ENCODE measurements around the gene ABCA7.

The ABCA7 gene

GRCh38 chr19:1070931-1071791 is 31.3 kb downstream of the ABCA7 start:
- no peak for DNase-seq (ENCODE audit: low read depth in 3 of 3)

GRCh38 chr19:1072371-1073015 is 32.6 kb downstream of the ABCA7 start:
- no peak for DNase-seq (ENCODE audit: low read depth in 3 of 3)

- DNase-seq (ENCODE audit: low read depth in 3 of 3): no peak
Measured at GRCh38 chr19:1073063-1073955, 33.4 kb downstream of the ABCA7 start.

GRCh38 chr19:1073956-1074517 is 34.1 kb downstream of the ABCA7 start:
- no peak for DNase-seq (ENCODE audit: low read depth in 3 of 3)

GRCh38 chr19:1074544-1075283 is 34.8 kb downstream of the ABCA7 start:
- peak in 2 of 3 donors; percentile 62 to 83 for DNase-seq (ENCODE audit: low read depth in 3 of 3)

- no peak for DNase-seq (ENCODE audit: low read depth in 3 of 3)
Measured at GRCh38 chr19:1076046-1076386, 36.1 kb downstream of the ABCA7 start.

- DNase-seq (ENCODE audit: low read depth in 3 of 3): peak; percentile 78 to 91 (median 83)
Measured at GRCh38 chr19:1076951-1077350, 37.0 kb downstream of the ABCA7 start.

- DNase-seq (ENCODE audit: low read depth in 3 of 3): peak in 2 of 3 donors; percentile 77 to 80
Measured at GRCh38 chr19:1079566-1080111, 39.7 kb downstream of the ABCA7 start.

GRCh38 chr19:1080360-1081161 is 40.7 kb downstream of the ABCA7 start:
- no peak for DNase-seq (ENCODE audit: low read depth in 3 of 3)

- no peak for DNase-seq (ENCODE audit: low read depth in 3 of 3)
Measured at GRCh38 chr19:1081301-1082164, 41.6 kb downstream of the ABCA7 start.

GRCh38 chr19:1082165-1082927 is 42.4 kb downstream of the ABCA7 start:
- peak in 2 of 3 donors; percentile 85 to 86 for DNase-seq (ENCODE audit: low read depth in 3 of 3)

- no peak for DNase-seq (ENCODE audit: low read depth in 3 of 3)
Measured at GRCh38 chr19:1082928-1083816, 43.3 kb downstream of the ABCA7 start.

- no peak for DNase-seq (ENCODE audit: low read depth in 3 of 3)
Measured at GRCh38 chr19:1084024-1084868, 44.3 kb downstream of the ABCA7 start.

GRCh38 chr19:1085053-1085658 is 45.2 kb downstream of the ABCA7 start:
- no peak for DNase-seq (ENCODE audit: low read depth in 3 of 3)

- no peak for DNase-seq (ENCODE audit: low read depth in 3 of 3)
Measured at GRCh38 chr19:1085676-1086442, 46.0 kb downstream of the ABCA7 start.

Measured in stimulated activated CD4-positive, alpha-beta T cell treated with anti-CD3 and anti-CD28 coated beads, TNF-alpha, amount 100 ng/mL, for 48 hours (primary cell).